GM12878 (cell line): ENCODE measurements around the gene SPATA9. TPM values are rescaled to one million over a fixed set of nuclear protein-coding genes. Genes with fewer than 3 reads are reported as not detected.

ENCODE experiments used
- ATAC-seq: fragments of 200-7000 bp; cut with Tn5 transposase; 3 replicates; pipeline ENCODE4 v1.9.1; 2020; ENCODE audit warnings: mild to moderate bottlenecking, moderate library complexity
- BruUV-seq: library from RNA; stranded (reverse); fragments of 400-500 nt; replicated peaks from 2 replicates; lab custom pipeline; 2021; lab: Mats Ljungman, UMichigan
- CTCF ChIA-PET: fragments of 300-600 bp; sonication (Branson Sonifier 250); formaldehyde crosslinking; extraction: SDS; loops from one replicate; lab custom pipeline; 2021; ENCODE audit warnings: inconsistent platforms; lab: Yijun Ruan, JAX
- POLR2A ChIA-PET: fragments of 350-600 bp; formaldehyde crosslinking; extraction: SDS; loops from one replicate; lab custom pipeline; 2021; ENCODE audit warnings: inconsistent platforms; lab: Charles Lee
- RAD21 ChIA-PET: fragments of 300-600 bp; sonication (Branson Sonifier 250); formaldehyde crosslinking; loops from one replicate; lab custom pipeline; 2023; ENCODE audit warnings: antibody characterized with exemption; ENCODE audit not compliant: unreplicated experiment; lab: Charles Lee
- SMC1A ChIA-PET: fragments of 300-600 bp; sonication (Branson Sonifier 250); formaldehyde crosslinking; loops from one replicate; lab custom pipeline; 2023; ENCODE audit not compliant: unreplicated experiment, uncharacterized antibody; lab: Charles Lee
- DNase-seq: peaks from one replicate; pipeline ENCODE4 v3.0.0-alpha.2; 2011; ENCODE audit warnings: low read depth, low spot score
- FAIRE-seq: peaks from 3 replicates; lab custom pipeline; 2011; peaks lifted over from hg19 to GRCh38; lab: Jason Lieb, UNC
- H2AFZ ChIP-seq: 2 replicates; pipeline ENCODE4 v1.6.0; 2011; ENCODE audit warnings: low read depth, low read length, control low read depth; ENCODE audit not compliant: control insufficient read depth
- H3K27ac ChIP-seq: 2 replicates; pipeline ENCODE4 v1.5.1; 2011; ENCODE audit warnings: control low read depth; ENCODE audit not compliant: control insufficient read depth, insufficient read depth
- H3K27me3 ChIP-seq, 2 experiments: replicated peaks in 1 of 2; 2 replicates each; pipeline versions ENCODE4 v1.6.0 to v1.6.1; 2011; ENCODE audit warnings: low read length in 1 of 2; ENCODE audit not compliant: control insufficient read depth in 2 of 2, insufficient read depth in 2 of 2
- H3K36me3 ChIP-seq, 2 experiments: 2 replicates each; pipeline ENCODE4 v1.5.1; 2011; ENCODE audit warnings: low read length in 1 of 2; ENCODE audit not compliant: control insufficient read depth in 2 of 2, insufficient read depth in 2 of 2
- H3K4me1 ChIP-seq: 2 replicates; pipeline ENCODE4 v1.6.1; 2011; ENCODE audit warnings: mild to moderate bottlenecking, low read length, moderate library complexity, mixed read lengths; ENCODE audit not compliant: control insufficient read depth, insufficient read depth
- H3K4me2 ChIP-seq: 2 replicates; pipeline ENCODE4 v1.6.0; 2011; ENCODE audit warnings: control low read depth; ENCODE audit not compliant: control insufficient read depth, insufficient read depth
- H3K4me3 ChIP-seq: fragments of 200-600 bp; sonication (generic); 2 replicates; pipeline ENCODE4 v1.5.1; 2016
- H3K79me2 ChIP-seq: 2 replicates; pipeline ENCODE4 v1.6.0; 2011; ENCODE audit warnings: low read length; ENCODE audit not compliant: control insufficient read depth, insufficient read depth
- H3K9ac ChIP-seq: 2 replicates; pipeline ENCODE4 v1.8.0; 2011; ENCODE audit warnings: low read length, control low read depth, mixed read lengths; ENCODE audit not compliant: control insufficient read depth, insufficient read depth
- H3K9me3 ChIP-seq: replicated peaks from 3 replicates; pipeline ENCODE4 v1.5.1; 2011; ENCODE audit warnings: mild to moderate bottlenecking, low read length; ENCODE audit not compliant: control insufficient read depth, insufficient read depth
- H4K20me1 ChIP-seq: 2 replicates; pipeline ENCODE4 v1.6.0; 2011; ENCODE audit not compliant: control insufficient read depth, insufficient read depth
- HCFC1 ChIP-seq: fragments of 150-350 bp; IDR thresholded peaks from 2 replicates; pipeline ENCODE4 v1.6.1; 2014; ENCODE audit warnings: low read length
- POU2F2 ChIP-seq: IDR thresholded peaks from 3 replicates; pipeline ENCODE4 v1.6.1; 2011; ENCODE audit warnings: low read depth, mild to moderate bottlenecking, low read length, borderline replicate concordance
- SMAD5 ChIP-seq: IDR thresholded peaks from 2 replicates; pipeline ENCODE4 v1.6.1; 2016; ENCODE audit warnings: antibody characterized with exemption, low read depth
- SPI1 ChIP-seq: IDR thresholded peaks from 2 replicates; pipeline ENCODE4 v1.6.1; 2011; ENCODE audit warnings: low read depth, mild to moderate bottlenecking, low read length, moderate library complexity, borderline replicate concordance; ENCODE audit not compliant: insufficient read depth
- TAF1 ChIP-seq: IDR thresholded peaks from 2 replicates; pipeline ENCODE4 v1.6.1; 2011; ENCODE audit warnings: mild to moderate bottlenecking, low read depth, low read length, borderline replicate concordance
- WGBS: methylation state at CpG from one replicate; pipeline ENCODE4 v1.1.6; 2016; ENCODE audit warnings: low lambda C conversion rate; ENCODE audit not compliant: insufficient replicate concordance, insufficient coverage; ENCODE audit errors: missing lambda C conversion rate; 5-methylcytosine and 5-hydroxymethylcytosine counted together
- in situ Hi-C: fragments of 300-500 bp; cut with MboI; formaldehyde crosslinking; loops from 9 replicates; pipeline ENCODE4 v1.14.3; 2018; ENCODE audit warnings: mixed read lengths
- intact Hi-C: fragments of 100-400 bp; cut with micrococcal nuclease; formaldehyde crosslinking; loops from one replicate; pipeline ENCODE4 v1.14.2; 2022; ENCODE audit not compliant: unreplicated experiment
- polyA plus RNA-seq, 11 experiments: library from polyadenylated mRNA; depleted of rRNA in 4 of 11; unstranded in 6 of 11; stranded (reverse) in 5 of 11; fragments of >200 nt; fragmentation: Nextera tagmentation in 4 of 11; fragmentation: Illumina TruSeq in 1 of 11; extraction: Ambion mirVana in 4 of 11; extraction: Trizol in 1 of 11; gene quantifications; 1 replicate in 1 of 11; 2 replicates in 10 of 11; pipeline versions ENCODE4 v1.2.1 to v1.2.3, GENCODE V29; 2011 to 2016; ENCODE audit warnings: inconsistent platforms in 2 of 11, missing spikeins in 2 of 11, low read depth in 1 of 11
- total RNA-seq, 4 experiments: library from RNA; depleted of rRNA in 3 of 4; stranded (reverse); fragments of >200 nt in 3 of 4; fragmentation: Illumina TruSeq in 1 of 4; extraction: Trizol in 1 of 4; gene quantifications; 2 replicates each; pipeline versions ENCODE4 v1.2.1 to v1.2.3, GENCODE V29; 2013 to 2021
- TF ChIP-seq, protein P1 (sequence below): IDR thresholded peaks from 2 replicates; pipeline ENCODE4 v1.6.1; 2012; ENCODE audit warnings: low read length, inconsistent platforms
- TF ChIP-seq, protein P2 (sequence below): fragments of 450-650 bp; IDR thresholded peaks from 2 replicates; pipeline ENCODE4 v1.6.1; 2017; ENCODE audit warnings: antibody characterized with exemption, mild to moderate bottlenecking, moderate library complexity
- TF ChIP-seq, protein P3 (sequence below): IDR thresholded peaks from 2 replicates; pipeline ENCODE4 v1.6.1; 2011; ENCODE audit warnings: borderline replicate concordance, low read depth, mild to moderate bottlenecking, moderate library complexity, mixed read lengths, low read length; ENCODE audit not compliant: insufficient read depth; ENCODE audit errors: extremely low read length

The SPATA9 gene
- total and polyA plus RNA-seq, 10 of the 15 experiments (the other 5 are each of a cell fraction or from before 2014, with no cell fraction given), result 0.11 to 0.49 (median 0.16) TPM; not detected in 1

DNA sequence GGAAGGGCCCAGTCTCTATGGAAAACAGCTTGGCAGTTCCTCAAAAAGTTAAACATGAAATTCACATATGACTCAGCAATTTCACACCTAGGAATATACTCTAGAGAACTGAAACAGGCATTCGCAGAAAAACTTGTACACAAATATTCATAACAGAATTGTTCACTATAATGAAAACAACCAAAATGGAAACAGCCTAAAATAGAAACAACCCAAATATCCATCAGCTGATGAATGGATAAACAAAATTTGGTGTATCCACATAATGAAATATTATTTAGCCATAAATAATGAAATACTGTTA, 67.7 kb downstream of the SPATA9 start (continued):
- TF ChIP-seq TAF1 (no peak), HCFC1 (no peak), SMAD5 (no peak), POU2F2 (0 out of 3 replicates have a peak, but pooled peaks have one; percentile 25), SPI1 (peak; percentile 95)
- TF ChIP-seq, protein P1, sequence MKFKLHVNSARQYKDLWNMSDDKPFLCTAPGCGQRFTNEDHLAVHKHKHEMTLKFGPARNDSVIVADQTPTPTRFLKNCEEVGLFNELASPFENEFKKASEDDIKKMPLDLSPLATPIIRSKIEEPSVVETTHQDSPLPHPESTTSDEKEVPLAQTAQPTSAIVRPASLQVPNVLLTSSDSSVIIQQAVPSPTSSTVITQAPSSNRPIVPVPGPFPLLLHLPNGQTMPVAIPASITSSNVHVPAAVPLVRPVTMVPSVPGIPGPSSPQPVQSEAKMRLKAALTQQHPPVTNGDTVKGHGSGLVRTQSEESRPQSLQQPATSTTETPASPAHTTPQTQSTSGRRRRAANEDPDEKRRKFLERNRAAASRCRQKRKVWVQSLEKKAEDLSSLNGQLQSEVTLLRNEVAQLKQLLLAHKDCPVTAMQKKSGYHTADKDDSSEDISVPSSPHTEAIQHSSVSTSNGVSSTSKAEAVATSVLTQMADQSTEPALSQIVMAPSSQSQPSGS, result peak; percentile 94
- TF ChIP-seq, protein P2, sequence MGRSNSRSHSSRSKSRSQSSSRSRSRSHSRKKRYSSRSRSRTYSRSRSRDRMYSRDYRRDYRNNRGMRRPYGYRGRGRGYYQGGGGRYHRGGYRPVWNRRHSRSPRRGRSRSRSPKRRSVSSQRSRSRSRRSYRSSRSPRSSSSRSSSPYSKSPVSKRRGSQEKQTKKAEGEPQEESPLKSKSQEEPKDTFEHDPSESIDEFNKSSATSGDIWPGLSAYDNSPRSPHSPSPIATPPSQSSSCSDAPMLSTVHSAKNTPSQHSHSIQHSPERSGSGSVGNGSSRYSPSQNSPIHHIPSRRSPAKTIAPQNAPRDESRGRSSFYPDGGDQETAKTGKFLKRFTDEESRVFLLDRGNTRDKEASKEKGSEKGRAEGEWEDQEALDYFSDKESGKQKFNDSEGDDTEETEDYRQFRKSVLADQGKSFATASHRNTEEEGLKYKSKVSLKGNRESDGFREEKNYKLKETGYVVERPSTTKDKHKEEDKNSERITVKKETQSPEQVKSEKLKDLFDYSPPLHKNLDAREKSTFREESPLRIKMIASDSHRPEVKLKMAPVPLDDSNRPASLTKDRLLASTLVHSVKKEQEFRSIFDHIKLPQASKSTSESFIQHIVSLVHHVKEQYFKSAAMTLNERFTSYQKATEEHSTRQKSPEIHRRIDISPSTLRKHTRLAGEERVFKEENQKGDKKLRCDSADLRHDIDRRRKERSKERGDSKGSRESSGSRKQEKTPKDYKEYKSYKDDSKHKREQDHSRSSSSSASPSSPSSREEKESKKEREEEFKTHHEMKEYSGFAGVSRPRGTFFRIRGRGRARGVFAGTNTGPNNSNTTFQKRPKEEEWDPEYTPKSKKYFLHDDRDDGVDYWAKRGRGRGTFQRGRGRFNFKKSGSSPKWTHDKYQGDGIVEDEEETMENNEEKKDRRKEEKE, result no peak

DNA sequence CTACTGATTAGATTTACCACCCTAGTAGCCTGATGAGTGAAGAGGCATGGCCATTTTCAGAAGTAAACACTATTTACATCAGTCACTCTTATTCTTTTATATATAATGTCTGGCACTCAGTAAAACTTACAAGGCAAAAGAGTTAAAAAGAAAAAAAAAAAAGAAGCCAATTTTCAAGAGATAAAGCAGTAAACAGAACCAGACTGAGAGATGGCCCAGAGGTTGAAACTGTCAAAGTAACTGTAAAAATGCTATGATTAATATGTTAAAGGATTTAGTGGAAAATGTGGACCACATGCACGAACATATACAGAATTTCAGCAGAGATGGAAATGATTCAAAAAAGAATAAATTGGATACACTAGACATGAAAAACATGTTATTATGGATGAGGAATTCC, 69.3 kb downstream of the SPATA9 start:
- peaks cover 4% of the 10 kb centered on the region; the same call in 1 of the 2 replicates for H3K4me1 ChIP-seq
- ChIA-PET SMC1A (no interaction called here), CTCF (interaction anchor here (0.7 kb wide), 1 partner anchor 31 kb away, joined by 3 read pairs; no protein-coding TSS in a partner anchor), RAD21 (no interaction called here), POLR2A (no interaction called here)
- intact Hi-C loops, result loop anchor here (10.0 kb wide), 1 partner anchor 539 kb away; no protein-coding TSS in a partner anchor
- WGBS, result 96% methylated on average over 1 of the region's 1 CpG
- no peaks in the 10 kb centered on the region for H3K36me3 ChIP-seq
- no peak for FAIRE-seq
- no peak for DNase-seq
- H3K27me3 ChIP-seq, result no peaks in the 10 kb centered on the region
- H2AFZ ChIP-seq, result no peak overlapping the region
- no peak for ATAC-seq
- H3K4me2 ChIP-seq, result no peak overlapping the region
- no peak overlapping the region for H3K9ac ChIP-seq
- TF ChIP-seq, protein P3, sequence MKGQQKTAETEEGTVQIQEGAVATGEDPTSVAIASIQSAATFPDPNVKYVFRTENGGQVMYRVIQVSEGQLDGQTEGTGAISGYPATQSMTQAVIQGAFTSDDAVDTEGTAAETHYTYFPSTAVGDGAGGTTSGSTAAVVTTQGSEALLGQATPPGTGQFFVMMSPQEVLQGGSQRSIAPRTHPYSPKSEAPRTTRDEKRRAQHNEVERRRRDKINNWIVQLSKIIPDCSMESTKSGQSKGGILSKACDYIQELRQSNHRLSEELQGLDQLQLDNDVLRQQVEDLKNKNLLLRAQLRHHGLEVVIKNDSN, result no peak
- no peaks in the 10 kb centered on the region for H3K79me2 ChIP-seq
- H4K20me1 ChIP-seq, result no peaks in the 10 kb centered on the region
- no peak overlapping the region for H3K27ac ChIP-seq
- no TSS peak for BruUV-seq
- in situ Hi-C loops, result no loop called here
- H3K9me3 ChIP-seq, result peaks cover 6% of the 10 kb centered on the region; the same call in 2 of the 3 replicates
- no peak overlapping the region for H3K4me3 ChIP-seq
